NCI-H2081 (cell line): Measurements from ENCODE around the gene GABRA5.
A peak's percentile ranks its signal among the peaks of the same experiment; 100 is the strongest.
"Not testable (repeated sequence)": the region's sequence is repeated elsewhere in the genome, so short reads cannot be mapped to it uniquely, and the experiment has no call there.

Experiments used
- DNase-seq, 2 experiments: peaks; one replicate each; lab custom pipeline; 2025; lab: John Stamatoyannopoulos, UW

The GABRA5 gene

DNA sequence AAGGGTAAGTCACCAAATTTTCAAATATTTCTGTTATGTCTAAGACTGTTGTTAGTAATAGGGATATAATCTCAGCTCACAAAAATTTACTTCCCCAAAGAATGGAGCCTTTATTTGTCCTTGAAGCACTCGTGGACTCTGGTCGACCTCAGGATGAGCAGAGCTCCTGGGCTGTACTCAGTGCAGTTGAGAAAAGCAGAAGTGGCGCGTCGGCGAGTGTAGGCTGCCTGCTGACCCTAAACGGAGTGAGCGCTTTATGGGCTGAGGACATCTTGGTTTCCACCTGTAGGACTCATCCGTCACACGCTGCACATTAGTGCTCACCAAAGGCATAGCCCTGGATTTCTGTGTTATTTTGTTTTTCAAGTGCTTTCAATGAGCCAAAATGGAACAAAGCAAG, 11.0 kb downstream of the GABRA5 start:
- no peak for DNase-seq

DNA sequence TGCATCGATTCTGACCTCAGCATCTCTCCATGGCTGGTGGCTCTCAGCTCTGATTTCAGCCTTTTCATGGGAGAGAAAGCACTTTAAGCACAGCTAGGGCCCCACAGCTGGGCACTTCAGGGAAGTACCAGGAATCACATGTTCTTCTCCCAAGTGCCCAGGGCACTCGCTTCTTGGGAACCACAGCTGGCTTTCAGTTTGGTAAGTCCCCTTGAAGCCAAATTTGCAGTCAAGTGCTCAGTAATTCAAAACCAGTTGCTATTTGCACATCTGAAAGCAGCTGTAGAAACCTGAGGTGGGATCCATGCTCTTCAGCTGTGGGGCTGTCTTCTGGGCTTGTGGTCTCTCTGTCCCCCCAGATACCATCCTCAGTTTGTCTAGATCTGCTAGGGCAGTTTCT, 12.8 kb downstream of the GABRA5 start:
- DNase-seq: no peak

DNA sequence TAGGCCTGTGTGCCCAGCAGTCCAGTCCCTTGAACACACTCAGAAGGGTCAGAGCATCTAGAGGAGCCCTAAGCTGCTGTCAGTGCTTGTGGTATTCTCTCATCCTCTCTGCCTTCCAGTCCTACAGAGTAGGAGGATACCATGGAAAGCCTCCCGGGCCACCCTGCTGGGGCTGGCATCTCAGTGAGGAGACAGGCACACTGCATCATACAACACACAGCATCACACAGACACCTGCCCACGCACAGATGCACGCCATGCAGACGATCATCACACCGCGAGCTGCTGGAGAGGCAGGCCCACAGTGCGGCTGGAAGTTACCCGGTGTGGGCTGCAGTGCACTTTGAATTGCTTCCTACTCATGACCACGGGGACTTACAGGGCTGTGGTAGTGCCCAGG, 15.2 kb downstream of the GABRA5 start:
- DNase-seq: no peak

DNA sequence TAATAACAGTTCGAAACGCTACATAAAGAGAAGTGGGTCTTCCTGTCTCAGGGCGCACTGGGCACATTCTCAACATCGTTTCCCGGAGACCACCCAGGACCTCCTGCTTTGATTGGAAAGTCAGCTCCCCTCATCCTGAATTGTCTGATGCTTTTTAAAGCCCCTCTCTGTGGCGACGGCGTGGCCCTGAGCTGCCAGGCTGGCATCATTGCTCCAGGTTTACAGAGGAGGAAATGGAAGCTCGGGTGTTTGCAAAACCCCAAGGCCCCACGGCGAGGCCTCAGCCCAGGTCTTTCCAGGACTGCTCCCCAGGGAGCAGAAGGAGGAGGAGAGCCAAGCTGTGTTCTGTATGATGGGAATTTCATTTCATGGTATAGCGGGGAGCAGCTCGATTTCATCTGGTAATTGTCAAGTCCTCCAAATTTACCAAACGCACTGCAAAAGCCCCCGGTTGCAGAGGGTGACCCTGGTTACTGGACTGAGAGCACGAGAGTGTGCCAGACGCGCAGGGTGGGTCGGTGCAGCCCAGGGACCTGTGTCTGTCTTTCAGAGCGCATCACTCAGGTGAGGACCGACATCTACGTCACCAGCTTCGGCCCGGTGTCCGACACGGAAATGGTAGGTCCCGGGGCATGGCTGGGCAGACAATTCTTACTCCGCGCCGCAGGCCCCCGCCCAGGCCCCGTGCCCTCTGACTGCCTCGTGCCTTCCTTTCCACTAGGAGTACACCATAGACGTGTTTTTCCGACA, 15.9 kb downstream of the GABRA5 start:
- no peak for DNase-seq

DNA sequence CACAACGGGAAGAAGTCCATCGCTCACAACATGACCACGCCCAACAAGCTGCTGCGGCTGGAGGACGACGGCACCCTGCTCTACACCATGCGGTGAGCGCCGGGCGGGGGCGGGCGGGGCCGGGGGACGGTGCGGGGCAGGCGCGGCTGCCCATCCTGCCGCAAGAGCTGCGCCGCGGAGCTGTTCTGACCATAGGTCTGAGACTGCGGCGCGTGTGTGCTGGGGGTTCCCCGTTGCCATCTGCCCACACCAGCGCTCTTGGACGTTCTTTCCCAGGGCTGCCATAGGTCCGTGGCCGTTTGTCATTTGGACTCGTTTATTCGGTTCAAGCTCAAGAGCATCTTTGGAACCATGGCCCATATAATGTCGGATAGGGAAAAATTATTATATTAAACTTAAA, 16.6 kb downstream of the GABRA5 start:
- no peak for DNase-seq

DNA sequence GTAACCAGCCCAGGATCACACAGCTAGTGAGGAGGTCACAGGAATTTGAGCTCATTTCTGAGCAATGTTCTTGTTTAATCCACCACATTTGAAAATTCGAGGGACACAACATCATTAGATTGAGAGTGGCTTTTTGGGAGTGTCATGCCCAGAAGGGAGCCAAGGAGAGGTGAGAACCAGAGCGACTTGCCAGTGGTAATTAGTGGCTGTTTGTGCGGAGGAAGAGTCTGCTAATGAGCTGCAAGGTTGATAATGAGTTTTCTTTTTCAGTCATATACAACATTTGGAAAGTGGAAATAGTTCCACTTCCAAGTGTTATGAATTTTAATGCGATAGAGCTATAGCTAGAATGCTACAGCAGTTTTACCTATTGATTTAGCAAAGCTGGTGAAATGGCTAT, 19.7 kb downstream of the GABRA5 start:
- no peak for DNase-seq

DNA sequence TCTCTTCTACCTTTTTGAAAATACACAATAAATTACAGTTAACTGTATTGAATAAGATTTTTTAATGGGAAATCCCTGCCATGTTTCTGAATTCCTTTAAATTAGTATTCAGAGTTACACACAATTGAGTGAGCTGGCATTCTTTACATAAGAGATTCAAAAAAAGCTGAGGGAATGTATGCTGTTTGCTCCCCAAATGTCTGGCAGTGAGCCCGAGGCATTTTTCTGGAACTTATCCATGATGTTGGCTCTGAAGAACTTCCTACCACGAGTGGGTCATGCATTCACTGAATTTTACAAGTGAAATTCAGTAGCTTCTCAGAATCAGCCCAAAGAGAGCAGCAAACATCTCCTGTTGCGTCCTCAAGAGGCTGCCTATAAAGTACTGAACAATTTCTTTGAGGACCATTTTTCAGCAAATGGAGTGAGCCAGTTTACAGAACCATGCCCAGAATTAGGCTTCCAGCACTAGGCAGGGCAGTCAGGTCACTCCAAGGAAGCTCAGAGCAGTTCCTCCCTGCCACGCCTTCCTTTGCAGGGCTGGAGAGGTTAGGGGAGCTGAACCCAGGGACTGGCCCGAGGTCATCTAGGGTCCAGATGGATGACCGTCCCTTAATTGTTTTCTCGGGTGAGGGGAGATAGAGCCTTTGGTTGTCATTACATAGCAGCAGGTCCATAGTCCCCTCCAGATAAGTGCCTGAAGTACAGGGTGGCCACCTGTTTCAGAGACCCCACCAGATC, 21.2 kb downstream of the GABRA5 start:
- DNase-seq: no peak

DNA sequence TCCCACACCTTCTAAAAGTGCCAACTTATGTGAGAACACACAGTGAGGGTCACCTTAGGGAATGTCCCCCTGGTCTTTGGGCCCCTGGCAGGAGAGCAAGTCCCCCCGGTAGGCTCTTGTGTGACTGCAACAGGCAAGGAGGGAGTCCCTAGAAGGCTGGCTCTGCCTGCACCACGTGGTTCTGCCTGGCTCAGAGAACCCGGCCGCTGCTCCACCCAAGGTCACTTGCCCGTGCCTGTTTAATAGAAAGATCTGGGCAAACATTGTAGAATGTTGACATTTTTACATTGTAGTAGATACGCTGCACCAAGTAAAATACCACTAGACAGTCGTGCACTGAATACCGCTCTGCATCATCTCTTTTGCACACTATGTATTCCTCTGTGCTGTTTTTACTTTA, 21.9 kb downstream of the GABRA5 start:
- DNase-seq: no peak

DNA sequence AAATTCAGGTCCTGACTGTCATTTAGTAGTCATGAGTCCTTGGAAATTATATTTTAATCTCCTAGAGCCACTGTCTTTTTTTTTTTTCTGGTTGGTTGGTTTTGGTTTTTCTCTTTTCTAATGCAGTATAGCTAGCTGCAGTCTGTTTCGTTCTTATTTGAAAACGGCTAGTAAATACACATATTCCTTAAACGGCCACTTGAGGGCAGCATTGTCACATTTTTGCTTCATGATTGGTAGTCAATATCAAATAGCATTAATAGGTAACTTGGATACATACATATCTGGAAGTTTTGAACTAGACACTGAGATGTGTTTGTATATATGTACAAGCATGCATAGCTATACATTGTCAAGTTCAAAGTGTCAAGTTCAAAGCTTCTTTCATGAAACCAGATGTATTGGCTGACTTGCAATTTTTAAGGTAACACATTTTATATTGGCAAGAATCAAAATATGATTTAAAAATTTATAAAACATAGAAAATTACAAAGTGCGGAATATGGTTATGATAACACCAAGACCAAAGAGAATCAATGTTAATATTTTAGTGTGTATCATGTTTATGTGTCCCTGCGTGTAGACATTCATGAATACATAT, 22.5 kb downstream of the GABRA5 start:
- DNase-seq: peak; percentile 64 to 65

DNA sequence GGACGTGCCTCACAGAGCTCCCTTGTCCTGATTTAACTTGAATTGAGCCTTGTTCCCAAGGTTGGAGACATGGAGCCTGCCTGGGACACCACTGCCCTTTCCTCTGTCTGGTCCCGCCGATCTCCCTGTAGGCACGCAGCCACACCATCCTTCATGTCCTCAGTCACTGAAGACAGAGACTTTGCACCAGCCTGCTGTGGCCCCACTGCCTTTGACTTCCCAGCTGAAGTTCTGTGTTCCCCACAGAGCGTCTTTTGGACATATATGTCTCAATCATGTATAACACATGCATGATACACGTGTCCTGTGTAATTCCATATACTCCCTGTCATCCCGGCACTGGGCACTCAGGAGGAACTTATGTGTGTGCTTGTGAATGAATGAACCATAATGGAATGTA, 23.6 kb downstream of the GABRA5 start:
- DNase-seq: no peak

DNA sequence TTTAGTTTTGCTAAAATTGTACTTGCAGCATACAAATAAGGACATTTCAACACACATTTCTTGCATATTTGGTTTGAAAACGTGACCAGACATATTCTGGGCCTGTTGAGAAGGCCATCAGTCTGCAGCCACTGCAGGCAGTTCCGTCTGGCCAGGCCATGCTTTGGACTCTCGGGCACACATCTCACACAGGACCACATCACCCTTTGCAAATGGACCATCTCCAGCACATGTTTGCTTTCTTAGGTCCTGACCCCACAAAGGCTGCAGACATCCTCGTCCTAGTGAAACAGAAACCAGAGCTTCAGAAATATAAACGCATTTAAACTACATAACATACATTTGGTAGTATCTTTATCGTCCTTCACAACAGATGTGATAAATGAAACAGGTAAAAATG, 24.1 kb downstream of the GABRA5 start:
- no peak for DNase-seq

DNA sequence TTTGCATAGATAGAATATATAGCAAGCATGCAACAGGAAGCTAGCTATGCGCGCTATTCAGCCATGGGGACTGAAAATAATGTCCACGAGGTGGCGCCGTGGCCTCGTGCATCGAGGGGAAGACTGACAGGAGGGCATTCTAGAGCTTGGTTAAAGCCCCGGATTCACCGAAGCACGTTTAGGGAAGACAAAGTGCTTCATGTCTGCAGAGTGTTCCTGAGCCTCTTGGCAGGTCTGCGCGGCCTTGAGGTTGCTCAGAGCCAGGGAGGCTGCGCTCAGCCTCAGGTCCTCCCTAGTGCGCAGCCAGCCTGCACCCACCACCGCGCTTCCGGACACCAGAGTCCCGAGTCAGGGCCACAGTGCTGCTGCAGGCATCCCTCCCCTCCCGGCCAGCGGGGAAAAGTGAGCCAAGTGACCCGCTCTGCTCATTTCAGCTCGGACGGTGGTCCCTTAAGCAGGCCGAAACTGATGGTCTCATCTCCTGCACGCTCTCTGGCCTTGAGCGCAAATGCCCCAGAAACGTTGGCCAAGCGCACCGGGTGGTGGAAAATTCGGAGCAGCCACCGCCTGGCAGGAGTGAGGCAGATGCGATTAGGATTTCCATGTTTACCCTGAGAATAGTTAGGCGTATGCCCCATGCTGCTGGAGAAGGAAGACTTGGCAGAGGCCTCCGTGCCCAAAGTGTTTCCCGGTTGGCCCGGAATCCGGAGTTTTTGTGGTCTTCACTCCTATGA, 24.8 kb downstream of the GABRA5 start:
- DNase-seq: peak; percentile 73 to 76

DNA sequence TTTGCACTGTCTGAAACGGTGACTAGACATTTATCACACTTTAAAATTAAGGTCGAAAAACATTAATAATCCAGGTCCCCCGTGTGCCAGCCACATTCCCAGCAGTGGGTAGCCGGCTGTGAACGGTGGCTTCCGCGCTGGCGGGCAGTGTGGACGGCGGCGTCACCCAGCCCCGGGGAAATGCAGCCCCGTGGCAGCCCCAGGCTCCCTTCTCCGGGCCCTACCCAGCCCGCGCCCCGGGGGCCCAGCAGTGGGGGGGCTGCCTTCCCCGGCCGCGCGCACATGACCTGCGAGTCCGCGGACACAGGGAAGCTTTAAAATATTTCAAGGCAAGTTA, 25.3 kb downstream of the GABRA5 start:
- no peak for DNase-seq

DNA sequence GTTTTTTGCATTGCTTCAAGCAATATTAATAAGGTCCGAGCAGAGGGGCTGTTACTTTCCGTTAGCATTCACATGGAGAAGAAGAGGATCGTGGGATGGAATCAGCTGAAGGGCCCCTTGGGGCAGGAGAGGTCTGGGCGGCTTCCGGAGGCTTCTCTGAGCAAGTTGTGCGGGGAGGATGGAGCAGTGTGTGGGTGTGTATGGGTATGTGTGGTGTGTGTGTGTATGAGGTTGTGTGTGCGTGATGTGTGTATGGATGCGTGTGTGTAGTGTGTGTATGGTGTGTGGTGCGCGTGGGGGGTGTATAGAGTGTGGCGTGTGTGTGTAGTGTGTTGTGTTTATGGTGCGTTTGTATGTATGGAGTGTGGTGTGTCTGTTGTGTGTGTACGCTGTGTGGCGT, 25.8 kb downstream of the GABRA5 start:
- DNase-seq: no peak

DNA sequence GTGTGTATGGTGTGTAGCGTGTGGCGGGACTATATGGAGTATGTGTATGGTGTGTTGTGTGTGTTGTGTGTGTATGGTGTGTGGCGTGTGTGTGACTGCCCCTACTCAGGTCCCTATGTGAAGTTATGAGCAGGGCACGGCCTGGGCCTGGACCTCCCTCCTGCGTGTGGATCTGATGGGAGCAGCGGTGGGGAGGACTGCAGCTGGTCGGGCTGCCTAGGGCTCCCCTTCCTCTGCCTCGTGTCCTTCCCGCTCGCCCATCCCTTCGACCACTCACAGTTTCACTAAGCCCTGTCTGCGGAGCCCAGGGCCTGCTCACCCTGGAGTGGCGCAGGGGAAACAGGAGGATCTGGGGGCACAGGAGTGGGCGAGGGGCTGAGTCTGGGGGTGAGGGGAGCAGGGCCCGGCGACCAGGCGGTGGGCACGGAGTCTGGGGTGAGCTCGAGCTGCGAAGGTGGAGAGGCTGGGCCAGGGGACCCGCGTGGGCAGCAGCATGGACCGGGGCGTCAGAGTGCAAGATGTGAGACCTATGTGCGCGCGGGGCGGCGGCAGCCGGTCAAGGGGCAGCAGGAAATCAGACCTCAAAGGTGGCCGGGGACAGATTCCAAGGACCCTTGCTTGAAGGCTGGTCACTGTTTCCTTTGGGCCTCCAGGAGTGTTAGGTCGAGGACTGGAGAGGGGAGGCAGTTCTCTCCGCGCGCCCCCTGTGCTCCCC, 26.6 kb downstream of the GABRA5 start:
- DNase-seq: no peak

DNA sequence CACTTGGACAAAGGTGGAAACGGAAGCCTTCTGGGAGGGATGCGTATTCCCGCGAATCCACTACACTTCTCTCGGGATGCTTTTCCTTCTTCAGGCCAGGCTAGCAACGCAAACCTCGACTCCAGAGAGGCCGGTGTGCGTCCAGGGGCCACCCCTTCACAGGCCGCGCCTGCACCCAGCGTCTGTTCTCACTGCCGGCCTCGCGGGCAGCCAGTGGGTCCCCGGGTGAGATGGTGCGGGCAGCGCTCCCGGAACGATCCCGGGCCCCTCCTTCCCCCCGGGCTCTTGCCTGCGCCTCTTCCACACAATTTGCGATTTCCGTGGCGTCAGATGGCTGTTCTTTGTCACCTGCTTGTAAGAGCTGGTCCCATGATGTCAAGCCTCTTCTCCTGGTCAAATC, 27.3 kb downstream of the GABRA5 start:
- DNase-seq: no peak

DNA sequence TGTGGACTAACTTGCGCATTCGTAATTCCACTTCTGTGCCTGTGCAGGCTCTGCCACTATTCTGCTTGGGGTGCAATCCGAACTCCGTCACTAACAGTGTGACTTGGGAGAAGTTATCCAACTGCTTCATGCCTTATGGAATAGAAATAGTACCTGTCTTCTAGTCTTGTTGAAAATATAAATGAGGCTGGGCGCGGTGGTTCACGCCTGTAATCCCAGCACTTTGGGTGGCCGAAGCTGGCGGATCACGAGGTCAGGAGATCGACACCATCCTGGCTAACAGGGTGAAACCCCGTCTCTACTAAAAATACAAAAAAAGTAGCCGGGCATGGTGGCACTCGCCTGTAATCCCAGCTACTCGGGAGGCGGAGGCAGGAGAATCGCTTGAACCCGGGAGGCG, 28.5 kb downstream of the GABRA5 start:
- DNase-seq: not testable (repeated sequence)

DNA sequence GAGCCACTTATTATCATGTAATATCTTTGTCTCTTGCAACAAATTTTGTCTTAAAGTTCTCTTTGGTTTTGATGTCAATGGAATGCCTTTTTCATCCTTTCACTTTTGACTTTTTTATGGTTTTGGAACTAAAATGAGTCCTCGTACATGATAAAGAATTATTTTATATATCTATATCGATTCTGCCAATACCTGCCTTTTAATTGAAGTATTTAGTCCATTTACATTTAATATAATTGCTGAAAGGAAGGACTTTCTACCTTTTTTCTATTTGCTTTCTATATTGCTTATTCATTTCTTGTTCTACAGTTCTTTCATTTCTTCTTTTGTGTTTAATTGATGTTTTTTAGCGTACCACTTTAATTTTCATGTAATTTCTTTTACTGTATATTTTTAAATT, 32.8 kb downstream of the GABRA5 start:
- no peak for DNase-seq

DNA sequence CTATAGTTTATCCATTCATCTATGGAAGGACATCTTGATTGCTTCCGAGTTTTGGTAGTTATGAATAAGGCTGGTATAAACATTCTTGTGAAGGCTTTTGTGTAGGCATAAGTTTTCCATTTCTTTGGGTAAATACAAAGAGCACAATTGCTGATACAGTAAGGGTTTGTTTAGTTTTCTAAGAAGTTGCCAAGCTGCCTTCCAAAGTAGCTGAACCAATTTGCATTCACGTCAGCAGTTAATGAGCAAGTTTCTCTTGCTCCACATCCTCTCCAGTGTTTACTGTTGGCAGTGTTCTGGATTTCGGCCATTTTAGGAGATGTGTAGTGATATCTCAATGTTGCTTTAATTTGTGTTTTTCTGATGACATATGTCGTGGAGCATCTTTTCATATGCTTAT, 34.2 kb downstream of the GABRA5 start:
- no peak for DNase-seq

DNA sequence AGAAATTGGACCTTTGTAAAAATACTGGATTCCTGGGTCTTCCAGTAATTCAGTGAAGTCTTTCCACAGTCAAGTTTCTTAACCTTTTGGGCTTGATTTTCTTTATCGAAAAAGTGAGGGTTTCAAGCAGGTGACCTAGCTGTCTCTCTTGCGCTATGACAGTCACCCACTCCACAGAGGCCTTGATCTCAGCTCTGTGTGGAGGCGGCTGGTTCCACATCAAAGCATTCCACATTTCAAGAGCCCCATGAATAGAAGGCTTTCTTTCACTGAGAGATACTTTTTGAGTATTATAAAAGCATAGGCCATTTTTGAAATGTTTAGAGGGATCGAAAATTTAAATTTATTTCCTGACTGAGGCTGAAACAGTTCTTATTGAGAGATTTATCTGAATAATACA, 43.9 kb downstream of the GABRA5 start:
- no peak for DNase-seq

DNA sequence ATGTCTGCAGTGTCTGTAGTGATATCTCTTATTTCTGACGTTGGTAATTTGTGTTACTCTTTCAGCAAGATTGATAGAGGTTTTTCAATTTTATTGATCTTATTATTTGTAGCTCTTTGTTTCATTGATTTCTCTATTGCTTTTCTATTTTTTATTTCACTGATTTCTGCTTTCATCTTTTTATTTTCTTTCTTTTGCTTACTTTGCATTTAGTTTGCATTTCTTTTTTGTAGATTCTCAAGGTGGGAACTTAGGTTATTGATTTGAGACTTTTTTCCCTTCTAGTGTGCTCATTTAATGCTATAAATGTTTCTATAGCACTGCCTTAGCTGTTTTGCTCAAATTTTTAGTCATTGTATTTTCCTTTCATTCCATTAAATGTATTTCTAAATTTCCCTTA, 54.6 kb downstream of the GABRA5 start:
- no peak for DNase-seq

DNA sequence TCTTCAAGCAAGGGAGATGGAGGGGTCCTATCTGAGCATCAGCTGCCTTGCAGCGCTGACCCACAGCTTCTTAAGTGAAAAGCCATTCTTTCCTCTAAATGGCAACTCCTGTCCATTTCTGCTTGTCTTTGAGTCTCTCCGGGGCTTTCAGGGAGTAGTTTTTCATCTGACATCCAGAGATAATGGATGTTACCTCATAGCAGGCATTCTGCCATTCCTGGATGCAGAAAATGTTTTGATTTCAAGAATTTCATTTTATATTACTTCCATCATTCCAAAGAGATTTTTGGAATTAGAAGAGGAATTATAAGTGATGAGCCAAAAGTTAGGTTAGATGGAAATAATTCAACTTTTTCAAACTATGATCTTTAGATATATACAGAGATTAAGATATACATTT, 59.2 kb downstream of the GABRA5 start:
- no peak for DNase-seq
